Pulmonary artery endothelial cell (primary cell): ENCODE data around the gene PYDC2. TPM values are rescaled to one million over a fixed set of nuclear protein-coding genes. Genes with fewer than 3 reads are reported as not detected.

ENCODE experiments used
- DNase-seq: peaks from one replicate; pipeline ENCODE4 v3.0.0-alpha.2; 2011; ENCODE audit warnings: low read depth, low spot score
- total RNA-seq: library from RNA; depleted of rRNA; stranded (reverse); fragments of >200 nt; gene quantifications from 2 replicates; pipeline ENCODE4 v1.2.3, GENCODE V29; 2014

PYDC2 gene
- total RNA-seq = not detected in 2 replicates

GRCh38 chr3:191461113-191461595, at the start of gene PYDC2:
Gene PYDC2, plus strand, starts transcription at chr3:191461163. Its CDS starts 0 bp downstream, at chr3:191461163.
- no peak for DNase-seq

GRCh38 chr3:191412759-191413158, 48.2 kb upstream of the PYDC2 start:
- peak; percentile 93 for DNase-seq

- no peak for DNase-seq
Measured at GRCh38 chr3:191414286-191414685, 46.7 kb upstream of the PYDC2 start.

- DNase-seq = no peak
Measured at GRCh38 chr3:191414732-191415131, 46.2 kb upstream of the PYDC2 start.

GRCh38 chr3:191415566-191415965, 45.4 kb upstream of the PYDC2 start:
- no peak for DNase-seq

GRCh38 chr3:191417457-191417729, 43.6 kb upstream of the PYDC2 start:
- no peak for DNase-seq

GRCh38 chr3:191420771-191421170, 40.2 kb upstream of the PYDC2 start:
- no peak for DNase-seq

- DNase-seq = no peak
Measured at GRCh38 chr3:191424881-191425280, 36.1 kb upstream of the PYDC2 start.

GRCh38 chr3:191425322-191425734, 35.6 kb upstream of the PYDC2 start:
- no peak for DNase-seq

GRCh38 chr3:191426311-191426710, 34.7 kb upstream of the PYDC2 start:
- DNase-seq = no peak

GRCh38 chr3:191428177-191428576, 32.8 kb upstream of the PYDC2 start:
- no peak for DNase-seq

- DNase-seq = no peak
Measured at GRCh38 chr3:191430103-191430502, 30.9 kb upstream of the PYDC2 start.

- no peak for DNase-seq
Measured at GRCh38 chr3:191431160-191431822, 29.7 kb upstream of the PYDC2 start.

- DNase-seq = no peak
Measured at GRCh38 chr3:191432162-191432561, 28.8 kb upstream of the PYDC2 start.

- DNase-seq = no peak
Measured at GRCh38 chr3:191434024-191434423, 26.9 kb upstream of the PYDC2 start.

- no peak for DNase-seq
Measured at GRCh38 chr3:191435981-191436380, 25.0 kb upstream of the PYDC2 start.

- no peak for DNase-seq
Measured at GRCh38 chr3:191438150-191438814, 22.7 kb upstream of the PYDC2 start.

- no peak for DNase-seq
Measured at GRCh38 chr3:191440532-191440931, 20.4 kb upstream of the PYDC2 start.

GRCh38 chr3:191441687-191442086, 19.3 kb upstream of the PYDC2 start:
- no peak for DNase-seq

GRCh38 chr3:191444569-191444968, 16.4 kb upstream of the PYDC2 start:
- DNase-seq = no peak

- DNase-seq = no peak
Measured at GRCh38 chr3:191449256-191449655, 11.7 kb upstream of the PYDC2 start.

- DNase-seq = no peak
Measured at GRCh38 chr3:191455257-191455952, 5.6 kb upstream of the PYDC2 start.

- no peak for DNase-seq
Measured at GRCh38 chr3:191460360-191460759, 603 bp upstream of the PYDC2 start.
